HepG2 (cell line): ENCODE results near the gene QKI. TPM values are rescaled to one million over a fixed set of nuclear protein-coding genes. Genes with fewer than 3 reads are reported as not detected.
A peak's percentile ranks its signal among the peaks of the same experiment; 100 is the strongest.

Experiments used
- ATAC-seq: fragments of 200-7000 bp; cut with Tn5 transposase; 3 replicates; pipeline ENCODE4 v1.9.1; 2020; ENCODE audit warnings: mild to moderate bottlenecking, moderate library complexity
- BruUV-seq: library from RNA; stranded (reverse); fragments of 400-500 nt; replicated peaks from 2 replicates; lab custom pipeline; 2021; lab: Mats Ljungman, UMichigan
- CTCF ChIA-PET: fragments of 300-600 bp; formaldehyde crosslinking; extraction: SDS; loops from one replicate; lab custom pipeline; 2021; ENCODE audit warnings: low total read pairs, inconsistent platforms, low intra/inter-chr PET ratio; lab: Yijun Ruan, JAX
- POLR2A ChIA-PET: fragments of 350-600 bp; sonication (Branson Sonifier 250); formaldehyde crosslinking; loops from one replicate; lab custom pipeline; 2020; ENCODE audit warnings: antibody characterized with exemption, inconsistent platforms; lab: Yijun Ruan, JAX
- DNase-seq: peaks from one replicate; pipeline ENCODE4 v3.0.0-alpha.2; 2015; ENCODE audit warnings: low spot score
- FAIRE-seq: peaks from 3 replicates; lab custom pipeline; 2011; peaks lifted over from hg19 to GRCh38; lab: Jason Lieb, UNC
- H2AFZ ChIP-seq: one replicate; pipeline ENCODE4 v1.6.1; 2011; ENCODE audit warnings: low read length, inconsistent platforms
- H3K27ac ChIP-seq: fragments of 300-600 bp; 3 replicates; pipeline ENCODE4 v1.8.0; 2011; ENCODE audit warnings: mixed run types, mild to moderate bottlenecking, mixed read lengths, low read length, inconsistent platforms; ENCODE audit not compliant: insufficient read depth; ENCODE audit errors: extremely low read length
- H3K27me3 ChIP-seq, 2 experiments: fragments of 200-600 bp in 1 of 2; 2 replicates in 1 of 2; 3 replicates in 1 of 2; pipeline versions ENCODE4 v1.6.0 to v1.8.0; 2011; ENCODE audit warnings: low read length in 2 of 2, mild to moderate bottlenecking in 2 of 2, moderate library complexity in 2 of 2, inconsistent platforms in 1 of 2; ENCODE audit not compliant: insufficient read depth in 2 of 2, control insufficient read depth in 1 of 2
- H3K36me3 ChIP-seq, 2 experiments: fragments of 200-600 bp in 1 of 2; replicated peaks in 1 of 2; 2 replicates in 1 of 2; 3 replicates in 1 of 2; pipeline versions ENCODE4 v1.5.1 to v1.8.0; 2011; ENCODE audit warnings: low read length in 2 of 2, inconsistent platforms in 1 of 2; ENCODE audit not compliant: insufficient read depth in 2 of 2, control insufficient read depth in 1 of 2
- H3K4me1 ChIP-seq: 2 replicates; pipeline ENCODE4 v1.5.1; 2012; ENCODE audit warnings: low read length, inconsistent platforms; ENCODE audit not compliant: insufficient read depth
- H3K4me2 ChIP-seq: 2 replicates; pipeline ENCODE4 v1.6.0; 2011; ENCODE audit warnings: low read depth, low read length, inconsistent platforms
- H3K4me3 ChIP-seq, 3 experiments: fragments of 200-600 bp in 1 of 3; sonication (generic), shearing (Covaris generic) in 1 of 3; replicated peaks in 1 of 3; 2 replicates each; pipeline ENCODE4 v1.5.1; 2011 to 2016; ENCODE audit warnings: low read length in 3 of 3, inconsistent platforms in 2 of 3, low read depth in 2 of 3, mild to moderate bottlenecking in 2 of 3, control low read depth in 1 of 3, mixed read lengths in 1 of 3; ENCODE audit not compliant: insufficient read depth in 1 of 3
- H3K79me2 ChIP-seq: one replicate; pipeline ENCODE4 v1.6.1; 2011; ENCODE audit warnings: low read length, inconsistent platforms; ENCODE audit not compliant: insufficient read depth
- H3K9ac ChIP-seq: 2 replicates; pipeline ENCODE4 v1.6.0; 2011; ENCODE audit warnings: mild to moderate bottlenecking, low read depth, low read length, inconsistent platforms; ENCODE audit not compliant: insufficient read depth
- H3K9me3 ChIP-seq: 2 replicates; pipeline ENCODE4 v1.5.1; 2012; ENCODE audit warnings: mild to moderate bottlenecking, low read length
- H4K20me1 ChIP-seq: 2 replicates; pipeline ENCODE4 v1.6.0; 2011; ENCODE audit warnings: inconsistent platforms, mild to moderate bottlenecking, low read length, moderate library complexity; ENCODE audit not compliant: insufficient read depth
- BCLAF1 ChIP-seq: fragments of 450-650 bp; IDR thresholded peaks from 2 replicates; pipeline ENCODE4 v1.6.1; 2017; ENCODE audit warnings: mild to moderate bottlenecking
- CC2D1A ChIP-seq: sonication (generic); formaldehyde crosslinking; IDR thresholded peaks from 2 replicates; pipeline ENCODE4 v1.8.1; 2023; ENCODE audit warnings: mild to moderate bottlenecking, missing genetic modification reagents
- DMAP1 ChIP-seq: IDR thresholded peaks from 2 replicates; pipeline ENCODE4 v1.6.1; 2016
- HOMEZ ChIP-seq: IDR thresholded peaks from 2 replicates; pipeline ENCODE4 v1.6.1; 2016; ENCODE audit warnings: low read depth
- MAFK ChIP-seq, 2 experiments: IDR thresholded peaks in 1 of 2; conservative IDR thresholded peaks in 1 of 2; 2 replicates each; pipeline ENCODE4 v1.6.1; 2011; ENCODE audit warnings: improper control_type of control experiment in 2 of 2, low read length in 2 of 2
- MED8 ChIP-seq: sonication (generic); formaldehyde crosslinking; IDR thresholded peaks from 2 replicates; pipeline ENCODE4 v1.8.1; 2023; ENCODE audit warnings: mild to moderate bottlenecking, missing genetic modification reagents; ENCODE audit not compliant: insufficient replicate concordance
- MTF2 ChIP-seq: sonication (generic); formaldehyde crosslinking; IDR thresholded peaks from 2 replicates; pipeline ENCODE4 v1.5.0; 2020; ENCODE audit warnings: missing genetic modification reagents, borderline replicate concordance
- TFE3 ChIP-seq: IDR thresholded peaks from 2 replicates; pipeline ENCODE4 v1.6.1; 2016
- YEATS4 ChIP-seq: sonication (generic); formaldehyde crosslinking; IDR thresholded peaks from 2 replicates; pipeline ENCODE4 v1.4.0; 2020; ENCODE audit warnings: missing genetic modification reagents, borderline replicate concordance
- ZFY ChIP-seq: sonication (generic); formaldehyde crosslinking; IDR thresholded peaks from 2 replicates; pipeline ENCODE4 v1.4.0; 2020; ENCODE audit warnings: missing genetic modification reagents
- ZNF274 ChIP-seq: sonication (generic); formaldehyde crosslinking; IDR thresholded peaks from 2 replicates; pipeline ENCODE4 v1.5.1; 2020; ENCODE audit warnings: mild to moderate bottlenecking, missing genetic modification reagents
- ZNF335 ChIP-seq: sonication (generic); formaldehyde crosslinking; IDR thresholded peaks from 2 replicates; pipeline ENCODE4 v1.4.0; 2020; ENCODE audit warnings: missing genetic modification reagents
- ZNF367 ChIP-seq: sonication (generic); formaldehyde crosslinking; IDR thresholded peaks from 2 replicates; pipeline ENCODE4 v1.4.0; 2020; ENCODE audit warnings: missing genetic modification reagents, borderline replicate concordance
- ZNF749 ChIP-seq: sonication (generic); formaldehyde crosslinking; IDR thresholded peaks from 2 replicates; pipeline ENCODE4 v1.8.0; 2022; ENCODE audit warnings: mild to moderate bottlenecking, missing genetic modification reagents, moderate library complexity, borderline replicate concordance
- ZNF780A ChIP-seq: sonication (generic); formaldehyde crosslinking; IDR thresholded peaks from 2 replicates; pipeline ENCODE4 v1.8.0; 2022; ENCODE audit warnings: mild to moderate bottlenecking, missing genetic modification reagents, moderate library complexity
- WGBS: methylation state at CpG from one replicate; pipeline ENCODE4 v1.1.6; 2017; ENCODE audit warnings: low lambda C conversion rate; 5-methylcytosine and 5-hydroxymethylcytosine counted together
- in situ Hi-C: cut with HindIII; loops from 2 replicates; pipeline ENCODE4 v1.10.0; 2017; ENCODE audit warnings: low pct_unique_long_range_greater_than_20kb; ENCODE audit not compliant: extremely low pct_ligation_motif_present
- intact Hi-C: fragments of 100-400 bp; cut with micrococcal nuclease; formaldehyde crosslinking; loops from one replicate; pipeline ENCODE4 v1.10.0; 2022; ENCODE audit not compliant: unreplicated experiment
- polyA plus RNA-seq, 8 experiments: library from polyadenylated mRNA; depleted of rRNA in 3 of 8; stranded (reverse) in 7 of 8; unstranded in 1 of 8; fragments of >200 nt; fragmentation: Illumina TruSeq in 4 of 8; extraction: Trizol in 4 of 8; gene quantifications; 2 replicates each; pipeline versions ENCODE4 v1.2.1 to v1.2.3, GENCODE V29; 2011 to 2016; ENCODE audit warnings: low read depth in 4 of 8, missing spikeins in 1 of 8, mixed read lengths in 1 of 8; ENCODE audit not compliant: insufficient read depth in 1 of 8
- total RNA-seq, 5 experiments: library from RNA; depleted of rRNA; stranded (reverse); fragments of >200 nt; fragmentation: Illumina TruSeq; extraction: Trizol; gene quantifications; 2 replicates each; pipeline ENCODE4 v1.2.3, GENCODE V29; 2016; ENCODE audit warnings: low read depth in 1 of 5
- TF ChIP-seq, protein P1 (sequence below): sonication (generic); formaldehyde crosslinking; IDR thresholded peaks from 2 replicates; pipeline ENCODE4 v1.4.0; 2020; ENCODE audit warnings: low read depth, mild to moderate bottlenecking, missing genetic modification reagents
- TF ChIP-seq, protein P2 (sequence below): IDR thresholded peaks from 2 replicates; pipeline ENCODE4 v1.6.1; 2018; ENCODE audit warnings: missing genetic modification reagents, mild to moderate bottlenecking, missing compliant biosample characterization

QKI gene
- total and polyA plus RNA-seq, 2 of the 13 experiments (the other 11 are each of a cell fraction or from before 2014, with no cell fraction given) = 136 to 137 TPM

DNA sequence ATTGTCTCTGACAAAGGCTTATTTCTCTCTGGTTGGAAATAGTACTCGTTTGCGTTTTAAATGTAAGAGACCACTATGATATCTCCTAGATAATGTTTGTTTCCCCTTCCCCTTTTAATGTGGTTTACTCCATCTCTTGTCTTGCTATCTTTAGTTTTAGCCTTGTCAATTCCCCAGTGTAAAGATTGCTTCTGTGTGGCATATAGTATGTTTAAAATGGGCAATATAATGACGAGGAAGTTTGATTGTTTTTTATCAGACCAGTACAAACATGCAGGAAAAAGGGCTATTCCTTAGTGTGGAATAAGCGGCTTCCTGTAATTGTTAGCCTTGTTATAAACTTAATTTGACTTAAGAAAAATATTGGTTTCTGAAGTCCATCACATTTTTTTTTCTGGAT, 3.1 kb downstream of the QKI start:
- POLR2A ChIA-PET = no interaction called here
- H3K79me2 ChIP-seq = peaks cover 80% of the 10 kb centered on the region
- WGBS = 19% methylated on average over 4 of the region's 4 CpGs
- H2AFZ ChIP-seq = no peak overlapping the region
- H3K4me3 ChIP-seq = peak overlapping the region; percentile 34 to 96 (median 95); a peak in 5 of 6 replicates
- in situ Hi-C loops (loop anchor here (25.0 kb wide), 1 partner anchor 695 kb away; no protein-coding TSS in a partner anchor), intact Hi-C loops (loop anchor here (2.0 to 10.0 kb wide), 4 partner anchors 137 to 693 kb away; partner anchors contain the start of genes PACRG and PRKN)
- H4K20me1 ChIP-seq = peaks cover 43% of the 10 kb centered on the region
- DNase-seq (no peak), FAIRE-seq (no peak), ATAC-seq (no peak)
- peaks cover 55% of the 10 kb centered on the region for H3K4me1 ChIP-seq
- H3K27me3 ChIP-seq = no peaks in the 10 kb centered on the region; a peak in 1 of 5 replicates
- no peaks in the 10 kb centered on the region for H3K9me3 ChIP-seq
- peak overlapping the region; percentile 46; the same call in 1 of the 2 replicates for H3K9ac ChIP-seq
- BruUV-seq = no TSS peak
- H3K27ac ChIP-seq = peak overlapping the region; percentile 11
- TF ChIP-seq BCLAF1 = no peak
- no peak for TF ChIP-seq ZNF749 (CRISPR knock-in tag)
- TF ChIP-seq, protein P1, sequence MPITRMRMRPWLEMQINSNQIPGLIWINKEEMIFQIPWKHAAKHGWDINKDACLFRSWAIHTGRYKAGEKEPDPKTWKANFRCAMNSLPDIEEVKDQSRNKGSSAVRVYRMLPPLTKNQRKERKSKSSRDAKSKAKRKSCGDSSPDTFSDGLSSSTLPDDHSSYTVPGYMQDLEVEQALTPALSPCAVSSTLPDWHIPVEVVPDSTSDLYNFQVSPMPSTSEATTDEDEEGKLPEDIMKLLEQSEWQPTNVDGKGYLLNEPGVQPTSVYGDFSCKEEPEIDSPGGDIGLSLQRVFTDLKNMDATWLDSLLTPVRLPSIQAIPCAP (CRISPR knock-in tag) = no peak
- no peak for TF ChIP-seq ZNF367 (CRISPR knock-in tag)
- TF ChIP-seq CC2D1A (CRISPR knock-in tag) = no peak
- no peak for TF ChIP-seq YEATS4 (CRISPR knock-in tag)
- TF ChIP-seq ZFY (CRISPR knock-in tag) = no peak
- no peak for TF ChIP-seq MAFK (conservative IDR thresholded peaks at IDR 0.05 in 1 of 2, IDR thresholded peaks at IDR 0.05 in 1 of 2; ENCODE audit: low read length in 2 of 2)
- no peak for TF ChIP-seq DMAP1 (CRISPR knock-in tag)
- TF ChIP-seq HOMEZ (CRISPR knock-in tag) = no peak
- TF ChIP-seq MTF2 (CRISPR knock-in tag) = no peak
- TF ChIP-seq, protein P2, sequence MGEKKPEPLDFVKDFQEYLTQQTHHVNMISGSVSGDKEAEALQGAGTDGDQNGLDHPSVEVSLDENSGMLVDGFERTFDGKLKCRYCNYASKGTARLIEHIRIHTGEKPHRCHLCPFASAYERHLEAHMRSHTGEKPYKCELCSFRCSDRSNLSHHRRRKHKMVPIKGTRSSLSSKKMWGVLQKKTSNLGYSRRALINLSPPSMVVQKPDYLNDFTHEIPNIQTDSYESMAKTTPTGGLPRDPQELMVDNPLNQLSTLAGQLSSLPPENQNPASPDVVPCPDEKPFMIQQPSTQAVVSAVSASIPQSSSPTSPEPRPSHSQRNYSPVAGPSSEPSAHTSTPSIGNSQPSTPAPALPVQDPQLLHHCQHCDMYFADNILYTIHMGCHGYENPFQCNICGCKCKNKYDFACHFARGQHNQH (CRISPR knock-in tag) = no peak
- no peak for TF ChIP-seq ZNF335
- TF ChIP-seq MED8 (CRISPR knock-in tag) = no peak
- TF ChIP-seq ZNF780A (CRISPR knock-in tag) = no peak
- no peak for TF ChIP-seq ZNF274 (CRISPR knock-in tag)
- no peak for TF ChIP-seq TFE3
- H3K4me2 ChIP-seq = peak overlapping the region; percentile 92
- H3K36me3 ChIP-seq = 0 out of 5 replicates have a peak, but pooled peaks cover 0 to 3% of the 10 kb centered on the region in 2 experiments
- CTCF ChIA-PET = interaction anchor here (1.4 to 1.7 kb wide), 2 partner anchors 137 to 236 kb away, joined by 6 to 8 read pairs; no protein-coding TSS in a partner anchor
